Omental fat pad (tissue), 4 donors: ENCODE data around the gene FAM114A2. TPM values are rescaled to one million over a fixed set of nuclear protein-coding genes. Genes with fewer than 3 reads are reported as not detected.

Experiments used
- ATAC-seq: fragments of 150-250 bp; one replicate; pipeline ENCODE4 v1.9.1; 2016; ENCODE audit warnings: mild to moderate bottlenecking, moderate library complexity; ENCODE audit not compliant: low FRiP score
- DNase-seq: peaks from one replicate; pipeline ENCODE4 v3.0.0-alpha.2; 2019; ENCODE audit warnings: low spot score
- total RNA-seq, 4 donors: library from RNA; depleted of rRNA; stranded (reverse); fragments of >200 nt; gene quantifications; one replicate each; pipeline ENCODE4 v1.1.0, GENCODE V29; 2016
- TF ChIP-seq, protein P1 (sequence below), 3 donors: fragments of 450-650 bp; IDR thresholded peaks; one replicate each; pipeline ENCODE4 v1.5.1; 2016 to 2017; ENCODE audit warnings: antibody characterized with exemption in 3 of 3, mild to moderate bottlenecking in 3 of 3, moderate library complexity in 2 of 3

The FAM114A2 gene
- total RNA-seq, 4 donors from 2014 or later, result 13.2 to 21.1 (median 17.8) TPM

DNA sequence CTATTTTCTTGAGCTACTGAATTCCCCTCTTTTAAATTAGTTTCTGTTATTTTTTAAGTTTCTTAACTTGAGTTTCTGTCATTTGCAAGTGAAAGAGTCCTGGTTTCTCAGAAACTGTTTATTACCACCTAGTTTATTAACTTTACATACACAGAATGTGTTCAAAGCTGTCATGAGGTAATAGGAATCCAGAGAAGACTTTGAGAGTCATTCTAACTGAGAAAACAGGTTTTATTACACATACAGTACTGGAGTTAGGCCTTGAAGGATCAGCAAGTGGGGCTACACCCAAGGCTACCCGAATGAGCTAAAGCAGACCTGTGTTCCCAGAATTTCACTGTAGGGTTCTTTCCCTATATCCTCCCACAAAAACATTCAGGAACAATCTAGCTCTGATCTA, 33.1 kb downstream of the FAM114A2 start:
- no peak for ATAC-seq
- TF ChIP-seq, protein P1, sequence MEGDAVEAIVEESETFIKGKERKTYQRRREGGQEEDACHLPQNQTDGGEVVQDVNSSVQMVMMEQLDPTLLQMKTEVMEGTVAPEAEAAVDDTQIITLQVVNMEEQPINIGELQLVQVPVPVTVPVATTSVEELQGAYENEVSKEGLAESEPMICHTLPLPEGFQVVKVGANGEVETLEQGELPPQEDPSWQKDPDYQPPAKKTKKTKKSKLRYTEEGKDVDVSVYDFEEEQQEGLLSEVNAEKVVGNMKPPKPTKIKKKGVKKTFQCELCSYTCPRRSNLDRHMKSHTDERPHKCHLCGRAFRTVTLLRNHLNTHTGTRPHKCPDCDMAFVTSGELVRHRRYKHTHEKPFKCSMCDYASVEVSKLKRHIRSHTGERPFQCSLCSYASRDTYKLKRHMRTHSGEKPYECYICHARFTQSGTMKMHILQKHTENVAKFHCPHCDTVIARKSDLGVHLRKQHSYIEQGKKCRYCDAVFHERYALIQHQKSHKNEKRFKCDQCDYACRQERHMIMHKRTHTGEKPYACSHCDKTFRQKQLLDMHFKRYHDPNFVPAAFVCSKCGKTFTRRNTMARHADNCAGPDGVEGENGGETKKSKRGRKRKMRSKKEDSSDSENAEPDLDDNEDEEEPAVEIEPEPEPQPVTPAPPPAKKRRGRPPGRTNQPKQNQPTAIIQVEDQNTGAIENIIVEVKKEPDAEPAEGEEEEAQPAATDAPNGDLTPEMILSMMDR (IDR thresholded peaks at IDR 0.05), result no peak
- DNase-seq, result no peak

DNA sequence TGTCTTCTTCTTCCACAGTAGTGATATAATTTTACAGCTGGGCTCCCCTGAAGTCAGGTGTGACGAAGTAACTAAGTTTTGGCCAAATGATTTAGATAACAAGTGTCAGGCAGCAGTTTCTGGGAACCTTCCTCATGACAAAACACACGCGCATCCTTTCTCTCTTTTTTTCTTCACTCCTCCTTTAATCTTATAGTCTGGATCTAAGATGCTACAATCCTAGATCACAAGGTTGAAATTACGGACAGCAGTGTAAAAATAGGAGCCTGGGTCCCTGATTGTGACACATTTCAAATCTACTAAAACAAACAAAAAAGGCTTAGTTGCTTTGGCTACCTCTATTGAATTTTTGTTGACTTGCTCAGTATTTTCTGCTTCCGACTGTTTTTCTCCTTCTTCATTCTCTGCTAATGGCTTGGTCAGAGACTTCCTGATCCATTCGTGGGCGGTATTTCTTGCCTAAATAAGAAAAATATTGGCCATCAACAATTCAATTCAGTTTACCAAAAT, 36.1 kb downstream of the FAM114A2 start:
- DNase-seq (no peak), ATAC-seq (no peak)
- TF ChIP-seq, protein P1 (IDR thresholded peaks at IDR 0.05), result no peak

DNA sequence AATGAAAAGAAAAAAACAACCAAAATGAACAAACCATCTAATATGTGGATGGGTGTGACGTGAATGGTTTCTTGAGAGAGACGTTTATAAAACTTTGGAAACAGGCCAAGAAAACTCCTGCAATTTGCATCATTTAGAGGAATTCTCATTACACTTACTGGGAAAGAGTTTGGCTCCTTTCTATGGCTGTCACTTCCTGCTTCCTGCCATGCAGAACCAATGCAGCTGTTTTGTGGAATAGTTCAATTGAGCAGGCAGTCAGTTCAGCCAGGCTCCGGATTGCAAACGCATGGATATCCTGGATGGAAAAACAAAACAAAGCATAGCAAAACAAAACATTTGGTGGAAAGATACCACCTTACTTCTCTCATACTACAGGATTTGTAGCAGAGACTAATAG, 36.6 kb downstream of the FAM114A2 start:
- DNase-seq, result no peak
- TF ChIP-seq, protein P1 (IDR thresholded peaks at IDR 0.05), result no peak
- peak; percentile 57 for ATAC-seq

DNA sequence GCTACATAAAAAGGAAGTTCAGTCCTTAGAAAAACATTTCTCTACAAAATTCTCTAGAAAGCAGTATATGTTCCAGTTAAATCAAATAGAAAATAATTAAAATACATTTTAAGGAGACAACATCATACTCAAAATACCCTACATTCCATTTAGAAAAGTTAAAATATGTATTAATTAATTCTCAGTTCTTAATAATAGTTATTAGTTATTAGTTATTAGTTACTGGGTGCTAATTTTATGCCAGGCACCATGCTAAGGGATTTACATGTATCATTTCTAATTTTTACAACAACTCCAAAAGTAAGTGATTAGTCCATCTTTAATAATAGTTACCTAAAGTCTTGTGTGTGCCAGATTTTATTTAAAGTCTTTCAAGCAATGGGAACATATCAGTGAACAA, 38.0 kb downstream of the FAM114A2 start:
- no peak for DNase-seq
- TF ChIP-seq, protein P1 (IDR thresholded peaks at IDR 0.05), result no peak
- no peak for ATAC-seq

DNA sequence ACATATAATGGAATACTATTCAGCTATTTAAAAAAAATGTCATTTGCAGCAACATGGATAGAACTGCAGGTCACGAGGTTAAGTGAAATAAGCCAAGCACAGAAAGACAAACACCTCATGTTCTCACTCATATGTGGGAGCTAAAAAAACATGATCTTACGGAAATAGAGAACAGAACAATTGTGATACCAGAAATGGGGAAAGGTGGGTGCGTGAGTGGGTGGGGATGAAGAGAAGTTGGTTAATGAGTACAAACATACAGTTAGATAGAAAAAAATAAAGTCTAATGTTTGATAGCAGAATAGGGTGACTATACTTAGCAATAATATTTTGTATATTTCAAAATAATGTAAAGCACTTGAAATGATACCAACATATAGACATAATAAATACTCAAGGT, 38.7 kb downstream of the FAM114A2 start:
- DNase-seq, result no peak
- TF ChIP-seq, protein P1 (IDR thresholded peaks at IDR 0.05), result no peak
- no peak for ATAC-seq

DNA sequence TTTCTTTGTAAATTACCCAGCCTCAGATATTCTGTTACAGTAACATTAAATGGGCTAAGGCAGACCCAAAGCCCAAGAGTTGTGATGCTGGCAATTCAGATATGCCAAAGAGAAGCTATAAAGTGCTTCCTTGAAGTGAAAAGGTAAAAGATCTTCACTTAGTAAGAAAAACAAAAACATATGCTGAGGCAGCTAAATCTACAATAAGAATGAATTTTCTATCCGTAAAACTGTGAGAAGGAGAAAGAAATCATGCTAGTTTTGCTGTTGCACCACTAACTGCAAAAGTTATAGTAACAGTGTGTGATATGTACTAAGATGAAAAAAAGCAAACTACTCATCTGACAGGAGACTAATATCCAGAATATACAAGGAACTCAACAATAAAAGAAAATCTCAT, 39.9 kb downstream of the FAM114A2 start:
- DNase-seq (no peak), ATAC-seq (no peak)

DNA sequence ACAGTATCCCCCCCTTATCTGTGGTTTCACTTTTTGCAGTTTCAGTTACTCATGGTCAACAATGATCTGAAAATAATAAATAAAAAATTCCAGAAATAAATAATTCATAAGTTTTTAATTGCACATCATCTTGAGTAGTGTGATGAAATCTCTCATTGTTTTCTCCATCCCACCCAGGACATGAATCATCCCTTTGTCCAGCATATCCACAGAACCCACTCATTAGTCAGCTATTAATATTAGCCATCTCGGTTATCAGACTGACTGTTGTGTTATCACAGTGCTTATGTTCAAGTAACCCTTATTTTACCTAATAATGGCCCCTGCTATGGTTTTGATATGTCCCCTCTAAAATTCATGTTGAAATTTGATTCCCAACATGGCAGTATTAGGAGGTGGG, 40.7 kb downstream of the FAM114A2 start:
- DNase-seq (no peak), ATAC-seq (no peak)
- TF ChIP-seq, protein P1 (IDR thresholded peaks at IDR 0.05), result no peak

More for the DNA sequence above, 39.9 kb downstream of the FAM114A2 start:
- TF ChIP-seq, protein P1 (IDR thresholded peaks at IDR 0.05), result no peak
